Sigmoid colon (tissue), 7 donors: ENCODE measurements around the gene ESR2. TPM values are rescaled to one million over a fixed set of nuclear protein-coding genes. Genes with fewer than 3 reads are reported as not detected.

Experiments used
- DNase-seq: peaks from one replicate; pipeline ENCODE4 v3.0.0-alpha.2; 2019
- H3K27ac ChIP-seq, 4 donors: fragments of 200-600 bp; sonication (generic); one replicate each; pipeline ENCODE4 v1.5.1; 2016 to 2019; ENCODE audit warnings: mild to moderate bottlenecking in 1 of 4
- H3K27me3 ChIP-seq, 3 donors: fragments of 200-600 bp; sonication (generic); one replicate each; pipeline ENCODE4 v1.5.1; 2019; ENCODE audit warnings: mild to moderate bottlenecking in 1 of 3
- H3K36me3 ChIP-seq, 4 donors: fragments of 200-600 bp; sonication (generic); one replicate each; pipeline ENCODE4 v1.5.1; 2016 to 2019
- H3K4me1 ChIP-seq, 4 donors: fragments of 200-600 bp; sonication (generic); one replicate each; pipeline ENCODE4 v1.5.1; 2017 to 2019
- H3K4me3 ChIP-seq, 4 donors: fragments of 200-600 bp; sonication (generic); one replicate each; pipeline ENCODE4 v1.5.1; 2017 to 2019; ENCODE audit warnings: mild to moderate bottlenecking in 2 of 4, moderate library complexity in 1 of 4
- H3K9me3 ChIP-seq, 4 donors: fragments of 200-600 bp in 3 of 4; sonication (generic) in 3 of 4; one replicate each; pipeline versions ENCODE4 v1.5.1 to v1.6.1; 2013 to 2019
- CTCF ChIP-seq, 4 experiments: fragments of 450-650 bp in 3 of 4; fragments of 200-600 bp in 1 of 4; IDR thresholded peaks; one replicate each; pipeline ENCODE4 v1.5.1; 2016 to 2019; ENCODE audit warnings: antibody characterized with exemption in 4 of 4, mild to moderate bottlenecking in 3 of 4, moderate library complexity in 2 of 4
- EP300 ChIP-seq, 4 donors: sonication (generic); formaldehyde crosslinking; IDR thresholded peaks; one replicate each; pipeline ENCODE4 v1.6.1; 2017; ENCODE audit warnings: antibody characterized with exemption in 4 of 4
- POLR2A ChIP-seq, 2 donors: fragments of 450-650 bp; IDR thresholded peaks; one replicate each; pipeline ENCODE4 v1.6.1; 2016; ENCODE audit warnings: antibody characterized with exemption in 2 of 2, mild to moderate bottlenecking in 2 of 2, moderate library complexity in 2 of 2
- POLR2AphosphoS5 ChIP-seq, 4 donors: sonication (generic); formaldehyde crosslinking; IDR thresholded peaks; one replicate each; pipeline ENCODE4 v1.6.1; 2017; ENCODE audit warnings: antibody characterized with exemption in 4 of 4
- WGBS, 2 donors: extraction: QIAGEN DNeasy Blood & Tissue Kit; methylation state at CpG; one replicate each; pipeline ENCODE4 v1.1.7; 2013; 5-methylcytosine and 5-hydroxymethylcytosine counted together
- intact Hi-C: fragments of 100-400 bp; cut with DNase I; formaldehyde crosslinking; loops from one replicate; pipeline ENCODE4 v1.15.1; 2023
- polyA plus RNA-seq, 3 donors: library from polyadenylated mRNA; stranded (reverse); fragments of 200-250 nt; gene quantifications; one replicate each; pipeline ENCODE4 v1.2.3, GENCODE V29; 2013
- total RNA-seq, 4 donors: library from RNA; depleted of rRNA; stranded (reverse); fragments of >200 nt; gene quantifications; one replicate each; pipeline ENCODE4 v1.1.0, GENCODE V29; 2016
- donor health status: healthy with polysubstance abuse.
- donor health status: Bipolar disorder and iron deficiency.
- donor health status: healthy.

Gene ESR2
- total and polyA plus RNA-seq, 7 donors, result 0.16 to 1.8 (median 0.41) TPM; not detected in 3

GRCh38 chr14:64303471-64303917, 9.3 kb upstream of the ESR2 start:
- Histone ChIP-seq H3K4me3 (no peak overlapping the region), H3K9me3 (no peaks in the 10 kb centered on the region), H3K27ac (no peak overlapping the region), H3K36me3 (no peaks in the 10 kb centered on the region), H3K27me3 (no peaks in the 10 kb centered on the region), H3K4me1 (no peaks in the 10 kb centered on the region)
- intact Hi-C loops, result loop anchor here (5.0 kb wide), 1 partner anchor 506 kb away; no protein-coding TSS in a partner anchor
- no peak for TF ChIP-seq POLR2AphosphoS5 (IDR thresholded peaks at IDR 0.05)
- no peak for TF ChIP-seq POLR2A (IDR thresholded peaks at IDR 0.05)
- TF ChIP-seq EP300 (IDR thresholded peaks at IDR 0.05), result no peak
- peak in 3 of 4 experiments; percentile 44 to 74 (median 48) for TF ChIP-seq CTCF (IDR thresholded peaks at IDR 0.05)
- WGBS, 2 donors, result 20 to 29% methylated on average over 4 of the region's 4 CpGs
- DNase-seq, result no peak

GRCh38 chr14:64298773-64299172, 4.6 kb upstream of the ESR2 start:
- DNase-seq, result no peak
- WGBS, 2 donors, result 86 to 96% methylated on average over 1 of the region's 1 CpG

GRCh38 chr14:64296561-64296960, 2.4 kb upstream of the ESR2 start:
- TF ChIP-seq EP300 (IDR thresholded peaks at IDR 0.05) (no peak), POLR2AphosphoS5 (IDR thresholded peaks at IDR 0.05) (peak in 1 of 4 donors; percentile 25), POLR2A (IDR thresholded peaks at IDR 0.05) (no peak)
- Histone ChIP-seq H3K27ac (no peak overlapping the region), H3K4me1 (peaks cover 0 to 17% (median 16%) of the 10 kb centered on the region in 4 donors), H3K9me3 (no peaks in the 10 kb centered on the region), H3K36me3 (no peaks in the 10 kb centered on the region), H3K27me3 (peaks cover 0 to 42% (median 15%) of the 10 kb centered on the region in 3 donors), H3K4me3 (no peak overlapping the region)
- intact Hi-C loops, result no loop called here
- no peak for DNase-seq

More at GRCh38 chr14:64298773-64299172, 4.6 kb upstream of the ESR2 start:
- Histone ChIP-seq H3K4me3 (no peak overlapping the region), H3K27ac (no peak overlapping the region), H3K9me3 (no peaks in the 10 kb centered on the region), H3K36me3 (no peaks in the 10 kb centered on the region), H3K4me1 (peaks cover 0 to 14% (median 12%) of the 10 kb centered on the region in 4 donors), H3K27me3 (peaks cover 0 to 20% (median 13%) of the 10 kb centered on the region in 3 donors)
- TF ChIP-seq EP300 (IDR thresholded peaks at IDR 0.05), result no peak
- no peak for TF ChIP-seq POLR2AphosphoS5 (IDR thresholded peaks at IDR 0.05)
- no peak for TF ChIP-seq POLR2A (IDR thresholded peaks at IDR 0.05)
- TF ChIP-seq CTCF (IDR thresholded peaks at IDR 0.05), result no peak
- intact Hi-C loops, result no loop called here

- intact Hi-C loops, result no loop called here
- TF ChIP-seq POLR2AphosphoS5 (IDR thresholded peaks at IDR 0.05), result no peak
- no peak for TF ChIP-seq EP300 (IDR thresholded peaks at IDR 0.05)
- TF ChIP-seq CTCF (IDR thresholded peaks at IDR 0.05), result peak in 3 of 4 experiments; percentile 8 to 51 (median 50)
- Histone ChIP-seq H3K4me1 (peaks cover 0 to 17% (median 16%) of the 10 kb centered on the region in 4 donors), H3K4me3 (peak overlapping the region in 3 of 4 donors; percentile 32 to 39 (median 38)), H3K36me3 (no peaks in the 10 kb centered on the region), H3K27ac (no peak overlapping the region), H3K9me3 (no peaks in the 10 kb centered on the region), H3K27me3 (peaks cover 0 to 59% (median 15%) of the 10 kb centered on the region in 3 donors)
- WGBS, 2 donors, result 6% methylated on average over 20 of the region's 20 CpGs
- peak; percentile 70 for DNase-seq
Observed at GRCh38 chr14:64294672-64295413, 672 bp upstream of the ESR2 start.

- WGBS, 2 donors, result 79 to 88% methylated on average over 3 of the region's 3 CpGs
- H3K27me3 ChIP-seq, result peaks cover 0 to 64% (median 20%) of the 10 kb centered on the region in 3 donors
Observed at GRCh38 chr14:64292197-64292596, 2.0 kb downstream of the ESR2 start.

More at GRCh38 chr14:64292197-64292596, 2.0 kb downstream of the ESR2 start:
- no peaks in the 10 kb centered on the region for H3K9me3 ChIP-seq
- H3K4me1 ChIP-seq, result peaks cover 0 to 17% (median 16%) of the 10 kb centered on the region in 4 donors
- TF ChIP-seq POLR2AphosphoS5 (IDR thresholded peaks at IDR 0.05) (no peak), EP300 (IDR thresholded peaks at IDR 0.05) (no peak), CTCF (IDR thresholded peaks at IDR 0.05) (no peak), POLR2A (IDR thresholded peaks at IDR 0.05) (no peak)
- no peaks in the 10 kb centered on the region for H3K36me3 ChIP-seq
- DNase-seq, result no peak
- intact Hi-C loops, result no loop called here
- no peak overlapping the region for H3K4me3 ChIP-seq
- H3K27ac ChIP-seq, result no peak overlapping the region
